ENCODE results near the gene COL5A1.

GRCh38 chr9:134779640-134780039 lies 138.0 kb downstream of the COL5A1 start:
- TF ChIP-seq CTCF (IDR thresholded peaks at IDR 0.05) (no peak), POLR2A (IDR thresholded peaks at IDR 0.05) (no peak)

Measured in heart left ventricle (tissue), 13 donors.